Head of caudate nucleus (tissue), 42 donors: ENCODE results near the gene C13orf46.

Source experiments
- DNase-seq, 42 donors: peaks; one replicate each; pipeline versions ENCODE4 v3.0.0 to v3.0.0-alpha.2; 2020 to 2021; ENCODE audit warnings: mixed read lengths in 7 of 42
- intact Hi-C: fragments of 100-400 bp; cut with DNase I; formaldehyde crosslinking; loops from one replicate; pipeline ENCODE4 v1.15.0; 2022

Gene C13orf46

DNA sequence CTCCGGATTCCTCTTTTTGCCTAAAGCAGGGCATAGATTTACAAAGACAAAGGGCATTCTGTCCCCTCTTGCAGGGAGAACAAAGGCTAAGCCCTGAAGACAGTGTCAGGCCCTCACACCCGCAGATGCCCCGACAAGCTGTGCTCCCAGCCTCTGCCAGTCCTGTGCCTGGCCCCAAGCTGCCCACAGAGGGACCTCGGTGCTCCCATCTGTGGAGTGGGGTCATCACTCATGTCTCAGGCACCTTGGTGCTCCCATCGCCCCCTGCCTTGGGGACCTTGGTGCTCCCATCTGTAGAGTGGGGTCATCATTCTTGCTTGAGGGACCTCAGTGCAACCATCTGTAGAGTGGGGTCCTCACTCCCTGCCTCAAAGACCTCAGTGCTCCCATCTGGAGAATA lies 24.3 kb downstream of the C13orf46 start:
- DNase-seq = no peak

DNA sequence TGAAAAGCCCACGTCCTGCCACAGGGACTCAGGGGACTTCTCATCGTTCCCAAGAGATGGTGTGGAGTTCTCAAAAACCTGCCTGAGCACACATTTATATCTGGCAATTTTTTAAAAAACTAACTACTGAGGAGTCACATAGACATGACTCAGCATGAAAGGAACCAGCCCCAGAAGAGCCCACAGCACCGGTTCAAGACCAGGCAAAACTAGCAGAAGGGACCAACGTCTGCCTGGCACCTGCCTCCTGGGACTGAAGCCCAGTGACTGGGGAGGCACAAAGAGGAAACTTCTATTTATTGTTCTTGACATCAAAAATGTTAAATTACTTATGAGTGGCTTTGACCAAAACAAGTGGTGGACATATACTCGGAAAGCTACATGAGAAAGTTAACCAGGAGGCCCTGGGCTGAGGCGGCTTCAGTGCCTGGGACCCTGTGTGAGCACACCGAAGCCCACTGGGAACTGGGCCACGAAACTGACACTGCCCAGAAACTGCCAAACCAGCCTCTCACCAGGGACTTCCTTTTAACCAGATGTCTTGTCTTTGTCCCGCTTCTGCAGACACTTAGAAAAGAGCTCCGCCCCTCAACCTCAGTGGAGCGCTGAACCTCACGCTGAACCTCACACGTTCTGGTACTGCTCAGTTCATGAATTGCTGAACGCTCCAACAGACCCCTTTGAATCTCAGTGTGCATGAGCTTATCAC lies 25.7 kb downstream of the C13orf46 start:
- DNase-seq = no peak
- intact Hi-C loops = no loop called here

More for the DNA sequence above, 24.3 kb downstream of the C13orf46 start:
- intact Hi-C loops = no loop called here

GRCh38 chr13:113947311-113948033 lies 26.4 kb downstream of the C13orf46 start:
- intact Hi-C loops = no loop called here
- peak in 41 of 42 donors; percentile 21 to 79 (median 58) for DNase-seq

DNA sequence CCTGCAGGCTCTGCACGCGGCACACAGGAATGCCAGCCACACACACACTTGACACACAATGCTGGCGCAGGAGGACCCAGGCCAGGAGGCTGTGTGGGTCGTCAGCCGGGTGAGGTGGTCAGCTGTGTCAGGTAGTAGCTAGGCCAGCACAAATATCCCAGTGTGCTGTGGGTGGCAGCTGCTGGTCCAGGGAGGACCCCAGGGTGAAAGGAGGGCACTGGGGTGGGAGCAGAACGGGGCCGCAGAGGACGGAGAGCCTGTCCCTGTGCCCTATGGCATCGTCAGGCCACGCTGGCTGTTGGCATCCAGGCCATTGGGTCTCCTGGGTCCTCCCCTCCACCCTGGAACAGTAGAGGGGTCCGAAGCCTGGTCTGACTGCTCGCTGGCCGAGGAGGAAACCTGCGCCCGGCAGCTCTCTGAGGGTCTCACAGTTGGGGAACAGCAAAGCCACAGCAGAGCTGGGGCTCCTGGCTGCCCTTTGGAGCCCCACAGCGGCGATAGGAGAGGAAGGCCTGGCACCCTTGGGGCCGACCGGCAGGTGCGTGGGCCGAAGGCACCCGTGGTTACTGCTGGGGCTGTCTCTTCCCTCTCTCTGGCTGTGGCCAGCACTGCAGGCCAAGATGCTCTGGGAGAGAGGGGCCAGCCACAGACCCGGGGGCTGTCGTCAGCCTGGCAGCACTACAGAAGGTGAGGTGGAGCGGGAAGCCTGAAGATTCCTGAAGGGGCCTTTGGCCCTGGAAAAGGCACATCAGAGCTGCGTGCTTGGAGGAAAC lies 27.3 kb downstream of the C13orf46 start:
- DNase-seq = no peak
- intact Hi-C loops = no loop called here

DNA sequence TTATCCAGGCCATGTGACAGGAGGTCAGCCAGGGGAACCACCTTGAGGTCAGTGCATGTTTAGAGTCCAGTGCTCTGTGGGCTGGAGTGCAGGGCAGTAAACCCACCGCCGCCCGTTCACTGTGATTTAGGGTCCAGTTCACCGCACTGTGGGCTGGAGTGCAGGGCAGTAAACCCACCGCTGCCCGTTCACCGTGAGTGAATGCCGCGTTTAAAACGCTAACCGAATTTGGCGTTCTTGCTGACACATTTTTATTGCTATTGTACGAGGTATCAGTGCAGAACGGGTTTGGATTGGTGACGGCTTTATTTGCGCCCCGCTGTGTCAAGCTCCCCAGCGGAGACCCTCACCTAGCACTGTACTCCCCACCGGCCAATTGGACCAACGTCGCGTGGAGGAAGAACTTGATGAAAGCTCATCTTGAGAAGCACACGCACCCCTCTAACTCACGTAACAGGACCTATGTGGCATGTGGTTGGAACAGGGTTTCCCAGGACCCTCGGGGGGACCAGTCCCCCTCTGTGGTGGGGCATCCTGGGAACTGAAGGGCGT lies 27.9 kb downstream of the C13orf46 start:
- DNase-seq = no peak
- intact Hi-C loops = no loop called here

GRCh38 chr13:113943821-113944565 lies 29.9 kb downstream of the C13orf46 start:
- intact Hi-C loops = no loop called here
- DNase-seq = no peak

GRCh38 chr13:113942591-113943103 lies 31.2 kb downstream of the C13orf46 start:
- DNase-seq = no peak
- intact Hi-C loops = no loop called here

DNA sequence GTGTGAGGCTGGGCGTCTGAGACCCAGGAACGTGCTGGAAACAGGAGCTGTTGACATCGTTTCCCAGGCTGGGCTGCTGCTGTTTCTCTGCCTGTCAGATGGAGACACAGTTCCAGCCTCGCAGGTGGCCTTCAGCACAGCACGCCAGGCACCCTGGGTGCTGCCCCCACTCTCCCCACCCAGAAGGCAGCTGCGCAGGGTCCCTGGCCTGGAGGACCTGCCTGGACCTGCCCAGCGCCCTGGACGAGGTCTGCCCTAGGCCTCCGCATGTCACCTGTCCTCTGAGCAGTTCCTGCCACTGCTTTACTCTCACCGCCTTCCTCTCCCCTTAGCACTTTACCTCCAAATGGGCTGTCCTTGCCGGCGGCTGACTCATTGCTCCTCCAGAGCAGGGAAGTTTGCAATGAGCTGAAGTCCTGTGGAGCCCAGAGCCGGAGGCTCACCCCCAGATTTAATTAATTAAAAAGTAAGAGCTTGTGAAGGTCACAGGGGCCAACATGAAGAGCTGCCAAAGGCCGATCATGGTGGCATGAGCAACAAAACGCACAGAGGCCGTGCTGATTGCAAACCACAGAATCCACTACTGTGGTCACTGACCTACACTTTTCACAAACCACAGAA lies 32.2 kb downstream of the C13orf46 start:
- intact Hi-C loops = no loop called here
- DNase-seq = no peak

DNA sequence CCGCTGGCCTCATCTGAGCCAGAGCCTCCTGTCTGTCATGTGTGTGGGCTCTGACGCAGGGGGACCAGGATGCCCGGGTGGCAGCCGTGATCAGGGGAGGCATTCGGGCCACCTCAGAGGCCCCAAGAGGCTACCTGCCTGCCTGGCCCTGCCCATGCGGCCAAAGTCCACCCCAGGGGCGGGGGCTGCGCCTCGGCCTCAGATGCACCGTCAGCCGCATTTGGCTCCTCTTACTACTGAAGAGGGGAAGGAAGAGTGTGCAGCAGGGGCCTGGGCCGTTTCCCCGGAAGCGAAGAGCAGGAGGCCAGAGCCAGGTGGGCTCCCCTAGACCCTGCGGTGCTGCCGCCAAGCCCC lies 34.0 kb downstream of the C13orf46 start:
- DNase-seq = no peak
- intact Hi-C loops = loop anchor here (10.0 kb wide), 1 partner anchor 125 kb away; no protein-coding TSS in a partner anchor

DNA sequence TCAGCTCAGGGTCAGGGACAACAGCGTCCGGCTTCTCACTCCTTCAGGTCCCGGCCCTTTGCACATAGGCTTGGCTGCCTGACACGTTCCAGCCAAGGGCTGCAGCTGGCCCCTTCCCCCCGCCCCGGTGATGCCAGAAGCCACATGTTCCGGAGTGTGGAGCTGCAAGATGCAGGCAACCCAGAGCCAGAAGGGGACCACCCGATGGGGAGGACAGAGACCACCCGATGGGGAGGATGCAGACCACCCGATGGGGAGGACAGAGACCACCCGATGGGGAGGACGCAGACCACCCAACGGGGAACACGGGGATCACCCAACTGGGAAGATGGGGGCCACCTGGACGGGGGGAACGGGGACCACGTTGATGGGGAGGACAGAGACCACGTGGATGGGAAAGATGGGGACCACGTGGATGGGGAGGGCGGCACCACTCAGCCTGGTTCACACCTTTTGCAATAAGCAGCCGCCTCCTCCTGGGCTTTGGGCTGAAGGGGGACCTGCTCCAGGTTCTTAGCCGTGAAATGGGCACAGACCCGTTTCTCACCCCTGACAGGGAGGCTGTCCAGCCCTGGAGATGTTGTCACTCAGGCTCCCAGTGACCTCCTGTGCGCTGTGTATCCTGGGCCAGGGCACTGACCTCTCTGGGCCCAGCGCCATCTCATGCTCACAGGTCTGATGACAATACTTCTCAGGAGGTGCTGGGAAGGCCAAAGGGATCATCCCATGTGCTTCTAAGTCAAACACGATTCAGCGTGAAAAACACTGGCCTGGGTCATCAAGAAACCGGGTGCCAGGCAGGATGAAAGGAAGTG lies 34.5 kb downstream of the C13orf46 start:
- DNase-seq = no peak
- intact Hi-C loops = loop anchor here (10.0 kb wide), 1 partner anchor 125 kb away; no protein-coding TSS in a partner anchor

GRCh38 chr13:113938716-113939115 lies 35.2 kb downstream of the C13orf46 start:
- DNase-seq = no peak

DNA sequence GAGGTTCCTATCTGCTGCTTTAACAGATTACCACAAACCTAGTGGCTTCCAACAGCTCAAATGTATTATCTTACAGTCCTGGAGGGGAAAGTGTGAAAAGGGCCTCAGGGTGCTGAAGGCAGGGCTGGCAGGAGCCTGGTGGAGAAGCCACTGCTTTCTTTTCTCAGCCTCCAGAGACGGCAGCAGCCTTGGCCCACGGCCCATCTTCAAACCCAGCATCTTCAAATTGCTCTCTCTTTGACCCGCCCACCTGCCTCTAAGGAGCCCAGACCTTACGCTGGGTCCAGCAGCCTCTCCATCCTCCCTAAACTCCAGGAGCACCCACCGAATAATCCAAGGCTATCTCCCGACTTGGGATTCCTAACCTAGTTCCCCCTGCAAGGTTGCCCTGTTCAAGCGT lies 35.6 kb downstream of the C13orf46 start:
- DNase-seq = no peak
- intact Hi-C loops = loop anchor here (10.0 kb wide), 1 partner anchor 123 kb away; no protein-coding TSS in a partner anchor

More at GRCh38 chr13:113938716-113939115, 35.2 kb downstream of the C13orf46 start:
- intact Hi-C loops = loop anchor here (10.0 kb wide), 1 partner anchor 124 kb away; no protein-coding TSS in a partner anchor

DNA sequence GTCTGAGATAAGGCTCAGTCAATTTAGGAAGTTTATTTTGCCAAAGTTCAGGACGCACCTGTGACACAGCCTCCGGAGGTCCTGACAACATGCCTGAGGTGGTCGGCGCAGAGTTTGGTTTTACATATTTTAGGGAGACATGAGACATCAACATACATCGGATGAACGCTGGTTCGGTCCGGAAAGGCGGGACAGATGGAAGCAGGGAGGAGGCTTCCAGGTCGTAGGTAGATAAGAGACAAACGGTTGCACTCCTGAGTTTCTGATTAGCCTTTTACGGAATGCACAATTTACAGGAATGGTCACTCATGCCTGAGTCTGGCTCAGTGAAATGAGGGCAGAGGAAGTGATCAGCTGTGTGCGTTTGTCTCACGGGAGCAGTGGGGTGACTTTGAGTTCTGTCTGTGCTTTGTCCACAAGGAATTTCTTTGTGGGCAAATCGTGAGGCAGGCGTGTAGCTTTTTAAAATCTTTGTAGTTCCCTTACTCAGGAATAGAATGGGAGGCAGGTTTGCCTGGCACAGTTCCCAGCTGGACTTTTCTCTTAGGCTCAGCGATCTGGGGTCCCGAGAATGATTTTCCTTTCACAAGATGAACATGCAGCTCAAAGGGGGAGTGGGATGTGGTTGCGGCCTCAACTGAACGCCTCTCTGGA lies 36.2 kb downstream of the C13orf46 start:
- DNase-seq = no peak
- intact Hi-C loops = loop anchor here (10.0 kb wide), 1 partner anchor 123 kb away; no protein-coding TSS in a partner anchor

GRCh38 chr13:113937073-113937472 lies 36.8 kb downstream of the C13orf46 start:
- intact Hi-C loops = loop anchor here (10.0 kb wide), 1 partner anchor 122 kb away; no protein-coding TSS in a partner anchor
- no peak for DNase-seq

- intact Hi-C loops = loop anchor here (10.0 kb wide), 1 partner anchor 122 kb away; no protein-coding TSS in a partner anchor
- no peak for DNase-seq
Observed at GRCh38 chr13:113936166-113936965, 37.5 kb downstream of the C13orf46 start.
